HG02884 (cell line): Measurements from ENCODE around the gene SUCLG2.

Experiments used
- ATAC-seq: cut with Tn5 transposase; IDR thresholded peaks from one replicate; pipeline ENCODE4 v1.9.1; 2021; ENCODE audit warnings: mild to moderate bottlenecking, moderate library complexity; ENCODE audit not compliant: unreplicated experiment

SUCLG2 gene

DNA sequence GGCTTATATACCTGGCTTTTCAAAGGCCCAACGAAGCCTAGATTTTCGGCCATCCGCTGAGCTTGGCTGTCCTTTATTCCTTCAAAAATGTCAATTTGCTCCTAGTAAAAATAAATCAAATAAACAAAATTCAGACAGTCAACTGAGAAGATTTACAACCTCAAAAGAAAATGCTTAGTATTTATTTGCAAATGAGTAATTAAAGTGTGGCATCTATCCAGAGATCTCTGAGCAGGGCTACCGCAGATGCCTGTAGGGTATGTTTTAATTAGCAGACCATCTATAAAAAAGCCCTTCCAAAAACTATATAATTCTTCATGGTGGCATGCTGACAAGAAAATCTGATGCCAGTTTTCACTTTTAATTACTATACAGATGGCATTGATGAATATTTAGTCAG is 136.2 kb downstream of the SUCLG2 start:
- no peak for ATAC-seq

DNA sequence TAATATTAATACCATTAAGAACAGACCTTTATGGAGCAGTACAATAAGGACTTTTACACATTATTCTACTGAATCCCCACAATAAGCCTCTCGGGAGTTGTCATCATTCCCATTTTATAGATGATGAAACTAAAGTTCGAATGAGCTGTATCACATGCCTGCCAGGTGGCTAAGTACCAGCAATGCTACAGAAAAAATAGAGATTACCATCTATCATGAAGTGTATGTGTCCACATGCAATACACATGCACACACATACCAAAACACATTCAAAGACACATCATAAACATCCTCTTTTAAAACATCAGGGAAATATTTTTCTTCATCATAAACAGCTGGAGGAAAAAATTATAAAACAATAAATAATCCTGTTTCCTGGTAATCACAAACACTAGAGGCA is 136.6 kb downstream of the SUCLG2 start:
- no peak for ATAC-seq

DNA sequence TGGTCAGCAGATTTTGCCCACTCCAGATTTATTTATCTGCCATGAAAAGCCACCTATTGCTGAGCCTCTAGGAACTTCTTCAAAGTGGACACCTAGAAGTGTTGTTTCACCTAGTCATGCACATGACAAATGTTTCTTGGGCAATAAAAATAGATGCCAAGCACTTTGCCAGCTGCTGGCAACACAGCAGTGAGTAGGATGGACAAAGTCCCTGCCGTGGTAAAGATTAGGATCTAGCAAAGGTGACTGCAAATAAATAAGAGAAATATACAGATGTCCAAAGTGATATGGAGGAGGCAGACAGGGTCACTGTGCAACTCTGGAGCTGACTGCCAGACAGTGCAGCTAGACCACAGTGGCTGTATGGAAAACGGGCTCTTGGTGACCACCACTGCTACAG is 137.9 kb downstream of the SUCLG2 start:
- no peak for ATAC-seq

DNA sequence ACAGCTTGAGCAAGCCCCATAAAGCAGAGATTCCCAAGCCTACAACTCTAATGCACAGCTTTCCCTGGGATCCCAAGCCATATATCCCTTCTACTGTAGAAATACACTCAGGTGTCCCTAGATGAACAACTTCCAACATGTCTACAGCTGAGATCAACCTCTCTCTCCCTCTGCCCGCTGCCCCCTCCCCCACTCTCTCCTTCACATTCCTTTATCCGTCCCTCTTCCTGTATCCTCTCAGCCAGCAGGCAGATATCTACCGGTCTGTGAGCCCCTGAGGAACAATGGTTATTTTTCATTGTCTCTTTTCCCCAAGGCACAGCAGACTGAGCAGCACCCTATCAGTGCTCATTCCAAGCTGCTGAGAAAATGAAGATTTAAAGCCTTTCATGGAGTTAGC is 138.6 kb downstream of the SUCLG2 start:
- no peak for ATAC-seq

DNA sequence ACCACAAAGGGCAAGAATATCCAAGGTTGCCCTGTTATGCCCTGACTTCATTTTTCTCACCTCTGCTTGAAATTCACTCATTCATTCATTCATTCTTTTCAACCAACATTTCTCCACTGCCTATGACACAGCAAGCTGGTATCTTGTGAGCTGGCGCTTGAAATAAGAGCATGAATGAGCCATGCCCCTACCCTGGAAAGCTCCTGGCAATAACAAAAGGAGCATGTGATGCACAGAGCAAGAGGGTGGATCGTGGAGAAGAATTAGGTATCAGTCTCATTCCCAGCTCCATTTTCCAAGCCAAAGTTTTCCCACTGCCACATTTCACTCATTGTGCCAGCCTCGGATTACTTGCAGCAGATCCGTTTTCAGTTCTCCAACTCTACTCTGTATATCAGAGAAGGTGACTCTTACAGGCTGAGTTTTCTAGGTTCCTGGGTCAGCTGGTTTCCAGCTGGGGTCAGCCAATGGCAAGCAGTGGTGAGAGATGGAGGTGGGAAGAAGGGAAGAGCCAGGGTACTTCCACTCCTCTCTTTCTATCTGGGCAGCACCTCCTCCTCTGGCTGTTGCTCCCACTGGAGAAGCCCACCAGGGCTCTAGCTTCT is 144.8 kb downstream of the SUCLG2 start:
- ATAC-seq, result no peak

DNA sequence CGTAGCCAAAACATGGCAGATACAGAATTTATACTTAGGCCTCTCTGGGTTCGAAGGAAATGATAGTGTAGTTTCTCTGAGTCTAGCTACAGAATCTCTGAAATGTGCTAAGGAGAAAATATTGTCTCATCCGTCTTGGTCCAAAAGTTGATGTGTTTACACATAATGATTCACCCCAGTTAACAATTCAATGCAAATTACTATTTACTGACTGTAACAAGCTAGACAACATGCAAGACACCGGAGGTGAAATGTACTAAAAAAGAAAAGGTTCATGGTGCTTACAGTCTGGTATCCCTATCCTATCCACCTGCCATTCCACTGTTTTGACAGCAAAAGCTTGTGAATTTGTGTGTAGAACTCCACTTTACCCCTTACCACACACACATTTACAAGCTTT is 146.8 kb downstream of the SUCLG2 start:
- ATAC-seq, result no peak

DNA sequence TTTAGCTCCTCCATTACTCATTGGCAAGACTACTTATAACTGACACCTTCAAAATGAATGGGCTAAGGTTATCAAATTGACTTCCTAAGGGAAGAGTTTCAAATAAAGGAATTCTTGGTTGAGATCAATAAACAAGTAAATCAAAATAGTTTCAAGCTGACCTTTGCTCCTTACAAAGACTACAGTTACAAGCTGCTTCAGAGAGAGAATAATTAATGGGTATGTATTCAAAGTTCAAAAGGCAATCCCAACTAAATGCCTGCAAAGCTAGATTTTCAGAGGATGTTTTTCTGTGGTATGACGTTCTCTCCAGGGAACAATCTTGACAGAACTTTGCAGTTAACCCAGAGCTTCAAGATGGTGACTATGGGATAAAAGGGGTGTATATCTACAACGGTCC is 153.7 kb downstream of the SUCLG2 start:
- ATAC-seq, result no peak

DNA sequence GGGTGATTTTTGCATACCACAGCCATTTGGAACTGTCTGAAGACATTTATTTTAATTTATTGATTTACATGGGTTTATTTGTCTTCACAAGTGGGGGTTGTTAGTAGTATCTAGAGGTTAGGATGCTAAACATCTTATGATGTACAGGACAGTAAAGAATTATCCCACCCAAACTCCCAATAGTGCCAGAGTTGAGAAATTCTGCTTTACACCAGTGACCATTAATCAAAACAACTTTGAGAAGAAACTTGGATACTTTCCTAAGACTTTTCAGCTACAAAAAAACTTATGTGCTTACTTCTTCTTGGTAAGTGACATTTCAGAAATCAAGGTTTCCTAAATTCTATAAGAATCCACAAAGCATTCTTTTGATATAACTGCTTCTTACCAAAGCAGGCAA is 156.7 kb downstream of the SUCLG2 start:
- ATAC-seq, result no peak

DNA sequence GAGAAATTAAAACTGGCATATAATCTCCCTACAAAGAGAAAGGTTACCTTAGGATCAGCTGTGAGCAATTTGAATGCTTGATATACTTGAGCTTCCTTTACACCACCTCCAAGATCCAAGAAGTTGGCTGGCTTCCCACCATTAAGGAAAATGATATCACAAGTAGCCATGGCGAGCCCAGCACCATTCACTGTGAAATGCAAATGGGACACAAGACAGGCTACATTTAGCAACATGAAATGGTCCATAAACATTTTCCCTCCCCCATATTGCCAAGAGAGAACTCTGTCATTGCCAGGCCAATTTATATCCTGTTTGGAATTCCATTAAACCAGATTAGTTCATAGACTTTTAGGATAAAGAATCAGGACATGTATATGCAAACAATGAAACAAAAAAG is 158.7 kb downstream of the SUCLG2 start:
- ATAC-seq, result no peak

DNA sequence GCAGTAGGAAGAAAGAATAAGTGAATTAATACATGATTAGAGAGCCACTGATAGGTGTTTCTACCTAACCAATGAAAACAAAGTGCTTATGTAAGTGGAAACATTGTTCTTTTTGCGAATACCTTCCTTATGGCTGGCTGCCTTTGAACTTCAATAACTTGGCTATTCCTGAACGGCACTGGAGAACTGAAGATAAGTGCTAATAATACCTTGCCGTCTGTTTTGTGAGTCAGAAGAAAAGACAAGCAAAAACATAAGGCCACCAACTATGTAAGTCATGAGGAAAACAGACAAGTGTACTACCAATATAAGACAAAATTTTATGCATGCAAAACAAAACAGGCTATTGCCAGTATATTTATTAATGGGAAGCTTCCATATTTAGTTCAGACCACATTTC is 160.6 kb downstream of the SUCLG2 start:
- ATAC-seq, result no peak

DNA sequence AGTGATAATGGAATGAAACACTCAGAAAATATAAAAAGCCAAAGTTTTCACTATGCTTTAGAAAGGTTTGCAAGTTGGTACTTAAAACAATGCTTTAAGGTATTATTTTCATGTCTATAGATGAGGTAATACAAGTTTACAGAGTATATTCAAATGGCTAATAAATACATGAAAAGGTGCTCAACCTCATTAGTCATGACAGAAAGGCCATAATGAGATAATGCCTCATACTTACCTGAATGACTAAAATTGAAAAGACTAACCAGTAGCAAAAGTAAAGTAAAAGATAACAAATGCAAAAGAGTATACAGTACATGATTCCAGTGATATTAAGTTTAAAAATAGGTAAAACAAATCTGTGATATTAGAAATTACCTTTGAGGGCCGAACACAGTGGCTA is 163.8 kb downstream of the SUCLG2 start:
- no peak for ATAC-seq

DNA sequence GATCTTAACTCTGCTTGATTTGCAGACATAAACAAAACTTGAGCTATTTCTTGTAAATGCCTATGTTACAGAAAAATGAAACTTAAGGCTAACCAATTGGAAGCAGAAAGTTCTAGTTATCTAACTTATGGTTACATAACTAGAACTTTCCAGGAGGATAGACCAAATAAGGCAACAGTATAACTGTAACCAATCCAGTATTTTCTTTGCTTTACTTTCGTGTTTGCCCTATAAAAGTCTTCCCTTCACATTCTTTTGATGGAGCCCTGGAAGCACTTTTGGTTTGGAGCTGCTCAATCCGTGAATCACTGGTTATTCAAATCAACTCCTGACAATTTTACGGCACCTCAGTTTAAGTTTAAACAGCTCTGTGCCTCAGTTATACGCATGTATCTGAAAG is 164.6 kb downstream of the SUCLG2 start:
- no peak for ATAC-seq

DNA sequence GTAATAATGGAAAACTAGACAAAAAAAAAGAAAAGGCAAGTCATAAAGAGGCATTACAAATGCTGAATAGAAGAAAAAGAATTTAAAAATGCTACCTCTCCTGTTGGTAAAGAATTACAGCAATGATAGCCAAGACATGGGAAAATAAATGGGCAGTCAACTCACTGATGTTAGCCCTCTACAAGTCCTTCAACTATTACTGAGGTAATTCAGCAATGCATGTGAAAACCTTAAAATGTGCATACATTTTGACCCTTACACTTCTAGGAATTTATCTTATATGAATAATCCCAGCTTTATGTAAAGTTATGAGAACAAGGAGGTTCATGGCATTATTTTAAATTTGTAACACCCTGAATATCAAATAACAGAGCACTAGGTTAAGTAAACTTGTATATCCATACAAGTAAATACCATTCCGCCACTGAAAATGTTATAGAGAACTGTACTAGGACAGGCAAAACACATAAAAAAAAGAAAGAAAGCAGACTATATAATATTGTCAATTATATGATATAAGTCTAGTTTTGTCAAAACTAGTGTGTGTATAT is 166.8 kb downstream of the SUCLG2 start:
- ATAC-seq, result no peak

DNA sequence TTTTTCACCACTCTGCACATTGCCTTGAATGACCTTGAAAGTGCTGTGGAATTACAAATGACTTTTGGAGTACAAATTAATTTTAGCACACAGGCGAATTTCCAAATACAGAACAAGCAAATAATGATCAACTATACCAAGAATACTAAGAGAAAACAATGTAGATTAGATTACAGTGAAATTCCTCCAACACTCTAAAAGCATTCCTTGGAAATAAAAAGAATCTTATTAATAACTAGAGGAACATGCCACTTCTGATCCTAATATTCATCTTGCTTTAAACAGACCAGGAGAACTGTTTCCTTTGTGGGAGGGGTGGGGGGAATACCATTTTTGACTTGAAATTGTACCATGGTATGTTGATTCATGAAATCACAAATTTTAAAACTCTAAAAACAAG is 167.5 kb downstream of the SUCLG2 start:
- ATAC-seq, result no peak

DNA sequence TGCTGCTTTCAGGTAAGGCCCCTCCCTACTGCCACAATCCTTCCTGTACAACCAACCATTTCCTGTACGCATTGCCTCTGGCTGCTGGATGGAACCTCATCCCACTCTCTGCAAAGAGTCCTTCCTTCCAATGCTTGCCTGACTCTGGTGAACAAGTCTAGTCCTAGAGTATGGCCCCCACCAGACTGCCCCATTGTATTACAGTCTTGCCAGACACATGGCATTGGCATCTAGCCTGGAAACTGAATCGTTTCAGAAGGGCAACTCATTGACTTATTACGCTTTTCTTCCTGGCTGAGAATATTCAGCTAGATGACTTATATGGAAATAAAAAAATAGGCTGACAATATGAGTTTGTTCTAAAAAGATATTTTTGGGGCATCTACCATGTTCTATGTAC is 170.3 kb downstream of the SUCLG2 start:
- no peak for ATAC-seq

DNA sequence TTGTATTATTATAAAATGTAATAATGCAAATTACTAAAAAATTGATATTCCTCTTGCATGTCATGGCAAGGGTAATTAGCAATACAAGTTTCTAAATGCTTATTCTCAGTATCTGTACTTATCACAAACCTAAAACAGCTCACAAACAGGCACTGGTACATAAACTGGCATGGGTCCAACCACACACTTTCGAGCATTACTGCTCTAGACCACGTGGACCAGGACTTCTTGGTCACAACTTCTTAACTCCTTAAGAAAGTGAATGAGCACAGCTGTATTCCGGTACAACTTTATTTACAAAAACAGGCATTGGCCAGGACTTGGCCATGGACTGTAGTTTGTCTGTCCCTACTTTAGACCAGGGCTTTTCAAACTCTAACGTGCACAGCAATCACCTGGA is 173.3 kb downstream of the SUCLG2 start:
- ATAC-seq, result no peak

DNA sequence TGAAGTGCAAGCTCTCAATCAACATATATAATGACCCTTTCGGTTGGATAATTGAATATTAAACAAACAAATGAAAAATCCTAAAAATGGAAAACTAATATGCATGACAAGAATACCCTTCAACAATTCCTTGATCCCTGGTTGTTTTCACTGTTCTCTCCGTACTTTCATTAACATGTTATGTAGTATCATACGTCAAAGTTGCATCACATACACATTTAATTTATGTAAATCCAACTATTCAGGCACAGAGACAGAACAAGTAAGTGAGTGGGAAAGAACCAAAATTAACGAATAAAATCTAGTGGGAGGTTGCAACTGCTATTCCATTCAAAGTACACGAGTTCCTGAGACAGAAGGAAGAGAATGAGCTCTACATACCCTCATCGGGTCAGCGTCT is 176.0 kb downstream of the SUCLG2 start:
- no peak for ATAC-seq

DNA sequence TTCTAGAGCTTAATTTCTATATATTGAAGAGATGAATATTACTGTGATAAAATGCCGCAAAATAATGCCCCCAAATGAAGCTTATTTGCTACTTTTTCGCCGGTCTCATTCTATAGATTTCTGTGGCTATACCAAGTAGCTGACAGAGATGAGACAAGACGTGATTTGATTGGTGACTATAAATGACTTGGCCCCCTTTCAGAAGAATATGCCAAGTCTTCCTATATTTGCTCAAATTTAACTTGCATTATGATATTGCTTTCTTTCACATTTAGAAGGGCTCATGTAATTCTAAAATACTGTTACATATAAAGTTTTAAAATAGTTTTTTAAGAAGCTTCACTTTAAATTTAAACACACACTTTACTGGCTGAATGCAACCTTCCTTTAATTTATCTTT is 180.1 kb downstream of the SUCLG2 start:
- no peak for ATAC-seq

DNA sequence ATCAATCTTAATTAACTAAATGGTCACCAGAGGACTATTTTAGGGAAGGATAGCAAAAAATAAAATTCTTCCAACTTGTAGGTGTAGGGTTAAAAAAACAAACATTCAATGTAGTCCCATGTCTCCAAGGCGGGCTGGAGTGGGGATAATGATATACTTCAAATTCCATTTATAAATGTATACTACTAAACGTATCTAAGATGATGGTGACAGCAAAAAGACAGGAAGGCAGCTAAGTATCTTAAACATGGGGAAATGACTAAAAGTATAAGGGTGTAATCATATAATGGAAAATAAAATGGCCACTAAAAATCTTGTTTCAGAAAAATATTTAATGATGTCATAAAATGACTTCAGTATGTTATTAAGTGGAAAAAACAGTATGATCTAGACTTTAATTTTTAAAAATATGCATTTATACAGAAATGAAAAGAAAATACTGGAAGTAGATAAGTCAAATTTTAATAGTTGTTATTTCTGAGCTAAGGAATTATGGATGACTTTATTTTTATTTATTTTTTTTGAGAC is 181.7 kb downstream of the SUCLG2 start:
- ATAC-seq, result no peak

DNA sequence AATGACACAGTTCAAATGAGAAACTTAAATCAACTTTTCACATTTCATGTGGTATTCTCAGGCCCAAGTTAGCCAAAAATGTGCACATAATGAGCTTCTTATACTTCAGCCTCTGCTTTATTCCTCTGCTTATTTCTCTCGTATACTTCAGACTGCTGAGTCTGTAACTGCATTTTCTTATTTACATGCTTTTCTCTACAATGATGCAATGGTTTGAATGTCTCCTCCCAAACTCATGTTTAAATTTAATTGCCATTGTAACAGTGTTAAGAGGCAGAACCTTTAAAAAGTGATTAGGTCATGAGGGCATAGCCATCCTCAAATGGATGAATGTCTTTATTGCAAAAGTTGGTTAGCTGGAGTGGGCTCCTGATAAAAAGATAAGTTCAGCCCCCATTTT is 184.2 kb downstream of the SUCLG2 start:
- ATAC-seq, result no peak

DNA sequence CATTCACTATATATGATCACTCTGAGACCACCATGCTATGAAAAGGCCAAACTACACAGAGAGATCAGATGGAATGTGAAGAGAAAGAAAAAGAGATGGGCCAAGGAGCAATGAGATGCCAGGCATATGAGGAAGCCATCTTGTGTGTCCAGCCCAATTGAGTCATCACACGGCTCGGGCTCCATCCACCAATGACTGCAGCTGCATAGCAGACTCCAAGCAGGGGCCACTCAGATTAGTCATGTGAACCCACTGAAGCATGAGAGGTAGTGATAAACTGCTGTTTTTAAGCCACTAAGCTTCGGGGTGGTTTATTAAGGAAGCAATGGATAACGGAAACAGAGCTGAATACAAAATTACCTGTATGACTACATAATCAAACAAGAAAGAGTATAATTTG is 185.9 kb downstream of the SUCLG2 start:
- no peak for ATAC-seq

DNA sequence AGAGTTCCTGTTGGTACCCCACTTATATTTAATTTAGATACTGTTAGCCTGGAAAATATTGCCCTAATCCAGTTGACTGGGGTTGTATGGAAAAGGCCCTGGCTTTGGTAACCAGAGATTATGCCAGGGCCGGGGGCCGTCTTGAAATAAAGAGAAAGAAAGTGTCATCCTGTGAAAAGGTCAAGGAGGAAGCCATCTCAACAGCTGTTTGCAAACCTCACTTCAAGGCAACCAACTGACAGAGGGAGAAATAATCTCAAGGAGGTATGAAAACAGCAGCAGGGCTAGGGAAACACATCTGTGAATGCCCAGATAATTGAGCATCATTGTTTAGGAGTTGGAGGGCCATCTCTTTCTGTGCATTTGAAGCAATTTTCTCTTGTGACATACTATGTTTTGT is 190.8 kb downstream of the SUCLG2 start:
- ATAC-seq, result no peak

DNA sequence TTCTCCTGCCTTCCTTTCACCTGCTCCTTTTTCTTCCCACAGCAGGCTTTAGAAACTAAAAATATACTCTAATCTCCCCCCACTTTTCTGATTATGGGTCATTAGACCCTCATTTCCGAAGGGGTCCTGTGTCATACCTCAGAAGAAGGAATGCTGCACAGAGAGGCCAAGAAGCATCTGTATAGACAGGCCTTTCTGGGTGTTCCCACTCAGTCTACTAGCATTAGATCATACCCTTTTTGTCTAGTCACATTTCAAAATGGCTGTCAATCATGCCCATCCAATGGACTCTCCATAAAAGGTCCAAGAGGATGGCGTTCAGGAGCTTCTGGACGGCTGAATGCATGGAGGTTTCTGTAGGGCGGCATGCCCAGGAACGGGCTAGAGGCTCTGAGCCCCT is 192.2 kb downstream of the SUCLG2 start:
- no peak for ATAC-seq
